Measurements from ENCODE around the gene SWI5. TPM values are rescaled to one million over a fixed set of nuclear protein-coding genes. Genes with fewer than 3 reads are reported as not detected.

The SWI5 gene
- polyA plus RNA-seq, 3 donors: 14.4 to 18.0 (median 16.2) TPM

- DNase-seq: no peak
- no peak overlapping the region for H3K4me3 ChIP-seq (replicated peaks in 1 of 3; ENCODE audit: low read depth in 2 of 3, low read length in 3 of 3)
- Mint-ChIP-seq H3K9me3 (no peaks in the 10 kb centered on the region), H3K4me1 (no peaks in the 10 kb centered on the region), H3K27me3 (ENCODE audit: low read depth in 3 of 3) (peaks cover 0 to 1% (median 0%) of the 10 kb centered on the region in 3 donors), H3K36me3 (peaks cover 56 to 74% of the 10 kb centered on the region in 2 donors), H3K4me3 (no peak overlapping the region), H3K27ac (no peak overlapping the region)
- no peak overlapping the region for H3K9ac ChIP-seq (ENCODE audit: insufficient read depth, low read length, poor library complexity, severe bottlenecking)
- no peak overlapping the region for H3K27ac ChIP-seq (ENCODE audit: low read depth in 1 of 2, low read length in 2 of 2)
- WGBS (ENCODE audit: insufficient coverage): no CpG with 5 or more reads among the region's 6 CpGs
- intact Hi-C loops (cut with micrococcal nuclease): no loop called here
- H3K27me3 ChIP-seq (ENCODE audit: control insufficient read depth in 2 of 2, insufficient read depth in 2 of 2, low read length in 2 of 2): no peaks in the 10 kb centered on the region
- H4K20me1 ChIP-seq (ENCODE audit: insufficient read depth, low read length): no peaks in the 10 kb centered on the region
- no peak for TF ChIP-seq CTCF (IDR thresholded peaks at IDR 0.05)
- H3K4me2 ChIP-seq (replicated peaks; ENCODE audit: extremely low read depth, low read length, poor library complexity, severe bottlenecking): no peak overlapping the region
- peaks cover 61 to 64% of the 10 kb centered on the region in 2 donors for H3K36me3 ChIP-seq (replicated peaks in 1 of 2; ENCODE audit: control insufficient read depth in 1 of 2, insufficient read depth in 2 of 2, low read length in 2 of 2)
- no peaks in the 10 kb centered on the region for H3K9me3 ChIP-seq (replicated peaks in 1 of 2; ENCODE audit: control insufficient read depth in 1 of 2, insufficient read depth in 1 of 2, low read length in 2 of 2)
- H3K4me1 ChIP-seq (ENCODE audit: control insufficient read depth in 1 of 2, insufficient read depth in 2 of 2, low read length in 2 of 2): no peaks in the 10 kb centered on the region
- no peaks in the 10 kb centered on the region for H3K79me2 ChIP-seq (ENCODE audit: insufficient read depth, low read length)
- no peak overlapping the region for H2AFZ ChIP-seq (ENCODE audit: insufficient read depth, low read depth, low read length, poor library complexity, severe bottlenecking)
Observed at GRCh38 chr9:128258326-128258725, 17.8 kb upstream of the SWI5 start.

GRCh38 chr9:128259156-128259555 is 16.9 kb upstream of the SWI5 start:
- no peak overlapping the region for H3K4me3 Mint-ChIP-seq
- H3K9me3 Mint-ChIP-seq: no peaks in the 10 kb centered on the region
- H3K36me3 ChIP-seq (replicated peaks in 1 of 2; ENCODE audit: control insufficient read depth in 1 of 2, insufficient read depth in 2 of 2, low read length in 2 of 2): peaks cover 61 to 64% of the 10 kb centered on the region in 2 donors
- H3K27me3 ChIP-seq (ENCODE audit: control insufficient read depth in 2 of 2, insufficient read depth in 2 of 2, low read length in 2 of 2): no peaks in the 10 kb centered on the region
- no peaks in the 10 kb centered on the region for H3K4me1 Mint-ChIP-seq
- H3K9ac ChIP-seq (ENCODE audit: insufficient read depth, low read length, poor library complexity, severe bottlenecking): no peak overlapping the region
- H3K79me2 ChIP-seq (ENCODE audit: insufficient read depth, low read length): no peaks in the 10 kb centered on the region
- no peaks in the 10 kb centered on the region for H3K9me3 ChIP-seq (replicated peaks in 1 of 2; ENCODE audit: control insufficient read depth in 1 of 2, insufficient read depth in 1 of 2, low read length in 2 of 2)
- H3K4me1 ChIP-seq (ENCODE audit: control insufficient read depth in 1 of 2, insufficient read depth in 2 of 2, low read length in 2 of 2): no peaks in the 10 kb centered on the region
- WGBS (ENCODE audit: insufficient coverage): 89% methylated on average over 9 of the region's 9 CpGs
- peaks cover 58 to 78% of the 10 kb centered on the region in 2 donors for H3K36me3 Mint-ChIP-seq
- no peaks in the 10 kb centered on the region for H3K27me3 Mint-ChIP-seq (ENCODE audit: low read depth in 3 of 3)
- DNase-seq: no peak
- H2AFZ ChIP-seq (ENCODE audit: insufficient read depth, low read depth, low read length, poor library complexity, severe bottlenecking): no peak overlapping the region
- H3K4me2 ChIP-seq (replicated peaks; ENCODE audit: extremely low read depth, low read length, poor library complexity, severe bottlenecking): no peak overlapping the region
- no peak for TF ChIP-seq CTCF (IDR thresholded peaks at IDR 0.05)
- no peak overlapping the region for H3K27ac ChIP-seq (ENCODE audit: low read depth in 1 of 2, low read length in 2 of 2)
- no peaks in the 10 kb centered on the region for H4K20me1 ChIP-seq (ENCODE audit: insufficient read depth, low read length)
- no peak overlapping the region for H3K4me3 ChIP-seq (replicated peaks in 1 of 3; ENCODE audit: low read depth in 2 of 3, low read length in 3 of 3)
- H3K27ac Mint-ChIP-seq: peak overlapping the region in 1 of 7 donors; percentile 77
- intact Hi-C loops (cut with micrococcal nuclease): no loop called here

Measured in CD14-positive monocyte (primary cell).